Loucy (cell line): ENCODE results near the gene SHISAL1.

Experiments used
- CTCF ChIP-seq: fragments of 200-600 bp; sonication (generic); conservative IDR thresholded peaks from 2 replicates; pipeline ENCODE4 v1.5.1; 2014; ENCODE audit warnings: mild to moderate bottlenecking, antibody characterized with exemption, low read length
- EZH2phosphoT487 ChIP-seq: fragments of 200-600 bp; IDR thresholded peaks from 2 replicates; pipeline ENCODE4 v1.6.1; 2018; ENCODE audit warnings: antibody characterized with exemption, mild to moderate bottlenecking, moderate library complexity, borderline replicate concordance

DNA sequence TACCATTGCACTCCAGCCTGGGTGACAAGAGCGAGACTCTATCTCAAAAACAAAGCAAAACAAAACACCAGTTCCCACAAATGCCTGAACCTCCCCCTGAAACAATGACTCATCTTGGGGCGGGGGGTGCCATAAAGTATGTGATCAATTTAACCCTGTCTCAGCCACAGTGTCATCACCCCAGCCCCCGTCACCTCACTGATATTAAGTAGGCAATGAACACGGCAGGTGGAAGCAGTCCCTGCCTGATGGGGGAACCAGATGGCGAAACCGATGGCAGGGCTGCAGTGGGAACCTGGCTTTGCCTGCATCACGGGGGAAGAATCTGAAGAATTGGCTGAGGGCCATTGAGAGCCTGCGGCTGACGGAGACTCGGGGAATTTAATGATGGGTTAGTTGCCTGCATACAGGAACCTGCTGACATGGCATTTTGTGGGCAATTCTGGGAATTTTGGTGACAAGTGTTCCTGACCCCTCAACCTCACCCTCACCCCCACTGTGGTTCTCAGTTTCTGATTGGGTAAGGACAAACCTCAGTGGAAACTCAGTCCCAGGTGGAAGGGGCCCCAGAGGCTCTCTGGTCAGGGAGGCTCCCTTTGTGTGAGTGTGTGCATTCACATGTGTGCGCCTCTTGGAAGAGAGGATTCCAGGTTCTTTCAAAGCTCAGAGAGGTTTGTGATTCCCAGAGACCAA, 39.1 kb upstream of the SHISAL1 start:
- TF ChIP-seq CTCF (no peak), EZH2phosphoT487 (no peak)
